ENCODE measurements around the gene SPTBN1. TPM values are rescaled to one million over a fixed set of nuclear protein-coding genes. Genes with fewer than 3 reads are reported as not detected.
A peak's percentile ranks its signal among the peaks of the same experiment; 100 is the strongest.
"Not testable (repeated sequence)": the region's sequence is repeated elsewhere in the genome, so short reads cannot be mapped to it uniquely, and the experiment has no call there.

SPTBN1 gene
- polyA plus RNA-seq, 4 donors = 27.1 to 195 (median 51.1) TPM

- Histone ChIP-seq H3K27ac (ENCODE audit: low read depth in 1 of 3, low read length in 2 of 3) (no peak overlapping the region), H3K9me3 (ENCODE audit: control insufficient read depth in 2 of 2, insufficient read depth in 1 of 2, low read depth in 1 of 2, low read length in 1 of 2) (no peaks in the 10 kb centered on the region), H3K27me3 (ENCODE audit: control insufficient read depth in 3 of 3, insufficient read depth in 3 of 3, low read length in 3 of 3) (peaks cover 0 to 3% (median 0%) of the 10 kb centered on the region in 3 donors), H3K36me3 (ENCODE audit: control insufficient read depth in 3 of 3, insufficient read depth in 2 of 3, low read depth in 1 of 3, low read length in 3 of 3) (no peaks in the 10 kb centered on the region), H3K4me3 (ENCODE audit: low read depth in 1 of 3, low read length in 3 of 3) (no peak overlapping the region), H3K4me1 (ENCODE audit: control insufficient read depth in 3 of 3, insufficient read depth in 2 of 3, low read depth in 1 of 3, low read length in 2 of 3) (no peaks in the 10 kb centered on the region)
- no peak for FAIRE-seq
- DNase-seq = no peak
Measured at GRCh38 chr2:54692556-54692955, 236.4 kb downstream of the SPTBN1 start.

GRCh38 chr2:54695378-54695777 lies 239.3 kb downstream of the SPTBN1 start:
- Histone ChIP-seq H3K27ac (ENCODE audit: low read depth in 1 of 3, low read length in 2 of 3) (no peak overlapping the region), H3K4me3 (ENCODE audit: low read depth in 1 of 3, low read length in 3 of 3) (no peak overlapping the region), H3K9me3 (ENCODE audit: control insufficient read depth in 2 of 2, insufficient read depth in 1 of 2, low read depth in 1 of 2, low read length in 1 of 2) (no peaks in the 10 kb centered on the region), H3K4me1 (ENCODE audit: control insufficient read depth in 3 of 3, insufficient read depth in 2 of 3, low read depth in 1 of 3, low read length in 2 of 3) (no peaks in the 10 kb centered on the region), H3K36me3 (ENCODE audit: control insufficient read depth in 3 of 3, insufficient read depth in 2 of 3, low read depth in 1 of 3, low read length in 3 of 3) (no peaks in the 10 kb centered on the region), H3K27me3 (ENCODE audit: control insufficient read depth in 3 of 3, insufficient read depth in 3 of 3, low read length in 3 of 3) (peaks cover 0 to 3% (median 0%) of the 10 kb centered on the region in 3 donors)
- 93 to 95% (median 94%) methylated on average over 4 of the region's 4 CpGs for WGBS, 3 donors
- DNase-seq (no peak), FAIRE-seq (no peak)

- Histone ChIP-seq H3K9me3 (ENCODE audit: control insufficient read depth in 2 of 2, insufficient read depth in 1 of 2, low read depth in 1 of 2, low read length in 1 of 2) (no peaks in the 10 kb centered on the region), H3K27ac (ENCODE audit: low read depth in 1 of 3, low read length in 2 of 3) (no peak overlapping the region), H3K36me3 (ENCODE audit: control insufficient read depth in 3 of 3, insufficient read depth in 2 of 3, low read depth in 1 of 3, low read length in 3 of 3) (no peaks in the 10 kb centered on the region), H3K27me3 (ENCODE audit: control insufficient read depth in 3 of 3, insufficient read depth in 3 of 3, low read length in 3 of 3) (peaks cover 0 to 3% (median 0%) of the 10 kb centered on the region in 3 donors), H3K4me1 (ENCODE audit: control insufficient read depth in 3 of 3, insufficient read depth in 2 of 3, low read depth in 1 of 3, low read length in 2 of 3) (no peaks in the 10 kb centered on the region), H3K4me3 (ENCODE audit: low read depth in 1 of 3, low read length in 3 of 3) (no peak overlapping the region)
- DNase-seq = no peak
- WGBS, 3 donors = 70 to 89% (median 86%) methylated on average over 1 of the region's 1 CpG
- no peak for FAIRE-seq
Measured at GRCh38 chr2:54697934-54698333, 241.8 kb downstream of the SPTBN1 start.

- H3K27ac ChIP-seq (ENCODE audit: low read depth in 1 of 3, low read length in 2 of 3); H3K36me3 ChIP-seq (ENCODE audit: control insufficient read depth in 3 of 3, insufficient read depth in 2 of 3, low read depth in 1 of 3, low read length in 3 of 3); H3K27me3 ChIP-seq (ENCODE audit: control insufficient read depth in 3 of 3, insufficient read depth in 3 of 3, low read length in 3 of 3); H3K4me3 ChIP-seq (ENCODE audit: low read depth in 1 of 3, low read length in 3 of 3); FAIRE-seq; H3K4me1 ChIP-seq (ENCODE audit: control insufficient read depth in 3 of 3, insufficient read depth in 2 of 3, low read depth in 1 of 3, low read length in 2 of 3); DNase-seq; H3K9me3 ChIP-seq (ENCODE audit: control insufficient read depth in 2 of 2, insufficient read depth in 1 of 2, low read depth in 1 of 2, low read length in 1 of 2): not testable (repeated sequence)
- 95 to 97% (median 95%) methylated on average over 20 to 37 of the region's 37 CpGs for WGBS, 3 donors
Measured at GRCh38 chr2:54698926-54699325, 242.8 kb downstream of the SPTBN1 start.

- H3K4me1 ChIP-seq (ENCODE audit: control insufficient read depth in 3 of 3, insufficient read depth in 2 of 3, low read depth in 1 of 3, low read length in 2 of 3) = no peaks in the 10 kb centered on the region
- H3K27me3 ChIP-seq (ENCODE audit: control insufficient read depth in 3 of 3, insufficient read depth in 3 of 3, low read length in 3 of 3) = peaks cover 0 to 3% (median 0%) of the 10 kb centered on the region in 3 donors
- no peaks in the 10 kb centered on the region for H3K9me3 ChIP-seq (ENCODE audit: control insufficient read depth in 2 of 2, insufficient read depth in 1 of 2, low read depth in 1 of 2, low read length in 1 of 2)
- H3K36me3 ChIP-seq (ENCODE audit: control insufficient read depth in 3 of 3, insufficient read depth in 2 of 3, low read depth in 1 of 3, low read length in 3 of 3) = no peaks in the 10 kb centered on the region
- WGBS, 3 donors = 85 to 93% (median 88%) methylated on average over 2 of the region's 2 CpGs
- FAIRE-seq (peak; percentile 10), DNase-seq (no peak)
- H3K4me3 ChIP-seq (ENCODE audit: low read depth in 1 of 3, low read length in 3 of 3) = no peak overlapping the region
- H3K27ac ChIP-seq (ENCODE audit: low read depth in 1 of 3, low read length in 2 of 3) = no peak overlapping the region
Measured at GRCh38 chr2:54699665-54700064, 243.5 kb downstream of the SPTBN1 start.

GRCh38 chr2:54701029-54701428 lies 244.9 kb downstream of the SPTBN1 start:
- Histone ChIP-seq H3K4me1 (ENCODE audit: control insufficient read depth in 3 of 3, insufficient read depth in 2 of 3, low read depth in 1 of 3, low read length in 2 of 3) (no peaks in the 10 kb centered on the region), H3K4me3 (ENCODE audit: low read depth in 1 of 3, low read length in 3 of 3) (no peak overlapping the region), H3K9me3 (ENCODE audit: control insufficient read depth in 2 of 2, insufficient read depth in 1 of 2, low read depth in 1 of 2, low read length in 1 of 2) (no peaks in the 10 kb centered on the region), H3K27ac (ENCODE audit: low read depth in 1 of 3, low read length in 2 of 3) (no peak overlapping the region), H3K36me3 (ENCODE audit: control insufficient read depth in 3 of 3, insufficient read depth in 2 of 3, low read depth in 1 of 3, low read length in 3 of 3) (no peaks in the 10 kb centered on the region), H3K27me3 (ENCODE audit: control insufficient read depth in 3 of 3, insufficient read depth in 3 of 3, low read length in 3 of 3) (no peaks in the 10 kb centered on the region)
- DNase-seq (no peak), FAIRE-seq (no peak)
- WGBS, 3 donors = 76 to 81% (median 79%) methylated on average over 2 of the region's 2 CpGs

DNA sequence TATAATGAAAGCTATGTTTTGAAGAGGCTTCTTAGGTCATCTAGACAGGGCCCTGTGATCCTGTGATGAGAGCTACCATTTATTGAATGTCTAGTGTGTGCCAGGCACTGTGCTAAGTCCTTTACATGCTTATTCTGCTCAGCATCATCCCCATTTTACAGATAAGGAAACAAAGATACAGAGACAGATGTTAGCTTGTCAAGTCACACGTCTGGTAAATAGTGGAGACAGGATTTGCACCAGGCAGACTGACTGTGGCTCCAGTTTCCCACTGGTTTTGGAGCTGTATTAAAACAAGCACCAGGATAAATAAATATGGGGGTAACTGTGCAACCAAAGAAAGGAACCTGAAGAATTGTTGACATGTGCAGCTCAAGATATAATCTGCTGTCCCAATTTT lies 248.1 kb downstream of the SPTBN1 start:
- H3K4me1 ChIP-seq (ENCODE audit: control insufficient read depth in 3 of 3, insufficient read depth in 2 of 3, low read depth in 1 of 3, low read length in 2 of 3) = no peaks in the 10 kb centered on the region
- H3K4me3 ChIP-seq (ENCODE audit: low read depth in 1 of 3, low read length in 3 of 3) = no peak overlapping the region
- no peak overlapping the region for H3K27ac ChIP-seq (ENCODE audit: low read depth in 1 of 3, low read length in 2 of 3)
- DNase-seq (no peak), FAIRE-seq (no peak)
- H3K27me3 ChIP-seq (ENCODE audit: control insufficient read depth in 3 of 3, insufficient read depth in 3 of 3, low read length in 3 of 3) = no peaks in the 10 kb centered on the region
- no peaks in the 10 kb centered on the region for H3K9me3 ChIP-seq (ENCODE audit: control insufficient read depth in 2 of 2, insufficient read depth in 1 of 2, low read depth in 1 of 2, low read length in 1 of 2)
- no peaks in the 10 kb centered on the region for H3K36me3 ChIP-seq (ENCODE audit: control insufficient read depth in 3 of 3, insufficient read depth in 2 of 3, low read depth in 1 of 3, low read length in 3 of 3)
- WGBS, 3 donors = 94 to 97% (median 95%) methylated on average over 1 of the region's 1 CpG

- Histone ChIP-seq H3K36me3 (ENCODE audit: control insufficient read depth in 3 of 3, insufficient read depth in 2 of 3, low read depth in 1 of 3, low read length in 3 of 3) (no peaks in the 10 kb centered on the region), H3K27me3 (ENCODE audit: control insufficient read depth in 3 of 3, insufficient read depth in 3 of 3, low read length in 3 of 3) (no peaks in the 10 kb centered on the region), H3K9me3 (ENCODE audit: control insufficient read depth in 2 of 2, insufficient read depth in 1 of 2, low read depth in 1 of 2, low read length in 1 of 2) (no peaks in the 10 kb centered on the region), H3K4me1 (ENCODE audit: control insufficient read depth in 3 of 3, insufficient read depth in 2 of 3, low read depth in 1 of 3, low read length in 2 of 3) (no peaks in the 10 kb centered on the region), H3K27ac (ENCODE audit: low read depth in 1 of 3, low read length in 2 of 3) (no peak overlapping the region), H3K4me3 (ENCODE audit: low read depth in 1 of 3, low read length in 3 of 3) (no peak overlapping the region)
- 2 to 6% (median 4%) methylated on average over 3 of the region's 3 CpGs for WGBS, 3 donors
- FAIRE-seq (peak; percentile 98), DNase-seq (peak; percentile 67 to 70)
Measured at GRCh38 chr2:54704688-54705605, 248.8 kb downstream of the SPTBN1 start.

Data from small intestine (tissue), 7 donors.